WI38 (cell line): Measurements from ENCODE around the gene DNAJC17.

Experiments used
- H3K4me3 ChIP-seq: 2 replicates; pipeline ENCODE4 v1.5.1; 2011; ENCODE audit warnings: low read depth, mild to moderate bottlenecking, control low read depth, low read length
- TF ChIP-seq, protein P1 (sequence below): IDR thresholded peaks from 2 replicates; pipeline ENCODE4 v1.5.1; 2012; ENCODE audit warnings: low read depth, mild to moderate bottlenecking, control low read depth, low read length

Gene DNAJC17

DNA sequence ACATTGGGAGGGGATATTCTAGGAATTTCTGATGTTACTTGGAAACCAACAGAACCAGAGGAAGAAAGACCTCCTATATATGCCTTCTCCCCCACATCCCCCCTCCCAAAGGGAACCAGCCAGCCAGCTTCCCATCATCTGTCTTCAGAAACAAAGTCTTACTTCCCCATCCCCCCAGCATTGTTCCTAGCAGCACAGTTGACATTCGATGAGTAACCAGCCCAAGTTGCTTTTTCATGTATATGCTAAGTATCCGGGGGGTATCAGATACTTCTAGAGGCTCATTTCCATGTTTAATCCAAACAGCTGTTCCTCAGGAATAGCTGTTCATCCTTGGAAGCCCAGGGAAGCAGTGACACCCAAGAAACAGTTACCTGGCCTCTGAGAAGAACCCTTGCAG, 68.2 kb downstream of the DNAJC17 start:
- TF ChIP-seq, protein P1, sequence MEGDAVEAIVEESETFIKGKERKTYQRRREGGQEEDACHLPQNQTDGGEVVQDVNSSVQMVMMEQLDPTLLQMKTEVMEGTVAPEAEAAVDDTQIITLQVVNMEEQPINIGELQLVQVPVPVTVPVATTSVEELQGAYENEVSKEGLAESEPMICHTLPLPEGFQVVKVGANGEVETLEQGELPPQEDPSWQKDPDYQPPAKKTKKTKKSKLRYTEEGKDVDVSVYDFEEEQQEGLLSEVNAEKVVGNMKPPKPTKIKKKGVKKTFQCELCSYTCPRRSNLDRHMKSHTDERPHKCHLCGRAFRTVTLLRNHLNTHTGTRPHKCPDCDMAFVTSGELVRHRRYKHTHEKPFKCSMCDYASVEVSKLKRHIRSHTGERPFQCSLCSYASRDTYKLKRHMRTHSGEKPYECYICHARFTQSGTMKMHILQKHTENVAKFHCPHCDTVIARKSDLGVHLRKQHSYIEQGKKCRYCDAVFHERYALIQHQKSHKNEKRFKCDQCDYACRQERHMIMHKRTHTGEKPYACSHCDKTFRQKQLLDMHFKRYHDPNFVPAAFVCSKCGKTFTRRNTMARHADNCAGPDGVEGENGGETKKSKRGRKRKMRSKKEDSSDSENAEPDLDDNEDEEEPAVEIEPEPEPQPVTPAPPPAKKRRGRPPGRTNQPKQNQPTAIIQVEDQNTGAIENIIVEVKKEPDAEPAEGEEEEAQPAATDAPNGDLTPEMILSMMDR: no peak
- H3K4me3 ChIP-seq: no peak overlapping the region

- TF ChIP-seq, protein P1: no peak
- no peak overlapping the region for H3K4me3 ChIP-seq
Measured at GRCh38 chr15:40737048-40737447, 70.2 kb downstream of the DNAJC17 start.

DNA sequence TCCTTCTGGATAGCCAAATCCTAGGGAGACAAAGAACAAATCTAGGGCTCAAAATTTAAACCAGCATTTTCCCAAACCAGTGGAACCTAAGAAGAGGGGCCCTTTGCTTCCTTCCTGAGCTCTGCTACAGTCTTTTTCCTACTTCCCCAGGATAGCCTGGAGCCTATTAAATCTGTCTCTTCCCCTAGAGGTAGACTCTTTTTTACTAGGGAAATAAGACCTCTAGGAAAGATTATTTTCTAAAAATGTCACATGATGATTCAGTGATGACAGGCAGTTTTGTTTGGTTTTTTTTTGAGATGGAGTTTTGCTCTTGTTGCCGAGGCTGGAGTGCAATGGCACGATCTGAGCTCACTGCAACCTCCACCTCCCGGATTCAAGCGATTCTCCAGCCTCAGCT, 70.7 kb downstream of the DNAJC17 start:
- no peak overlapping the region for H3K4me3 ChIP-seq
- TF ChIP-seq, protein P1: no peak

DNA sequence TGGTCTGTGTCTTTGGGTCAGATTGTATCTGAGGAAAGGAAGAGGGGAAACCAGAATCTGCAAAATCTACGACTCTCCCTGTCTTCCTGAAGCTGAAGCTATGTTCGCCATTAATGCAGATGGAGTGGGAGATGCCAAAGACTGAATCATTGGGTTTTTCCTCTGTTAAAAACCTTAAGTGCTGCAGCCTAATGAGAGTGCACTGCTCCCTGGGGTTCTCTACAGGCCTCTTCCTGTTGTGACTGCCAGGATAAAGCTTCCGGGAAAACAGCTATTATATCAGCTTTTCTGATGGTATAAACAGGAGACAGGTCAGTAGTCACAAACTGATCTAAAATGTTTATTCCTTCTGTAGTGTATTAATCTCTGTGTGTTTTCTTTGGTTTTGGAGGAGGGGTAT, 76.2 kb downstream of the DNAJC17 start:
- TF ChIP-seq, protein P1: no peak
- H3K4me3 ChIP-seq: no peak overlapping the region

- TF ChIP-seq, protein P1: no peak
- no peak overlapping the region for H3K4me3 ChIP-seq
Measured at GRCh38 chr15:40723919-40724318, 83.4 kb downstream of the DNAJC17 start.

DNA sequence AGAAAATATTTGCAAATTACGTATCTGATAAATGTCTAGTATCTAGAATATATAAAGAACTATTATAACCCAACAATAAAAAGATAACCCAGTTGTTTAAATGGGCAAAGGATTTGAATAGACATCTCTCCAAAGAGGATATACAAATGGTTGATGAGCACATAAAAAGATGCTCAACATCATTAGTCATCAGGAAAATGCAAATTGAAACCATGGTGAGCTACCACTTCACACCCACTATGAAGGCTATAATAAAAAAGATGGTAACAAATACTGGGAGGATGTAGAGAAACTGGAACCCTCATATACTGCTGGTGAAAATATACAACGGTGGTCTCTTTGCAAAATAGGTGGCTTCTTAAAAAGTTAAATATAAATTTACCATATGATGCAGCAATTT, 84.3 kb downstream of the DNAJC17 start:
- TF ChIP-seq, protein P1: no peak
- H3K4me3 ChIP-seq: no peak overlapping the region

DNA sequence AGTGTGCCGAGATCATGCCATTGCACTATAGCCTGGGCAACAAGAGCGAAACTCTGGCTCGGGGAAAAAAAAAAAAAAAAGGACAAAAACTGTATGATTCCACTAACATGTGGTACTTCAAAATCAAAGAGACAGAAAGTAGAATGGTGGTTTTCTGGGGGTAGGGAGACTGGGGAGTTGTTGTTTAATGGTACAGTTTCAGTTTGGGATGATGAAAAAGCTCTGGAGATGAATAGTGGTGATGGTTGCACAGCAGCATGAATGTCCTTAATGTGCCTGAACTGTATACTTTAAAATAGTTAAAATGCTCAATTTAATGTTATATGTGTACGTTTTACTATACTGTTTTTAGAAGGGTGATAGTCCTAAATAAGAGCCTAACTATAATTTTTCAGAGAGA, 84.9 kb downstream of the DNAJC17 start:
- no peak overlapping the region for H3K4me3 ChIP-seq
- TF ChIP-seq, protein P1: no peak
